ENCODE results near the gene STX8. TPM values are rescaled to one million over a fixed set of nuclear protein-coding genes. Genes with fewer than 3 reads are reported as not detected.

Gene STX8
- total RNA-seq, 1 experiment from 2014 or later: 38.8 TPM

DNA sequence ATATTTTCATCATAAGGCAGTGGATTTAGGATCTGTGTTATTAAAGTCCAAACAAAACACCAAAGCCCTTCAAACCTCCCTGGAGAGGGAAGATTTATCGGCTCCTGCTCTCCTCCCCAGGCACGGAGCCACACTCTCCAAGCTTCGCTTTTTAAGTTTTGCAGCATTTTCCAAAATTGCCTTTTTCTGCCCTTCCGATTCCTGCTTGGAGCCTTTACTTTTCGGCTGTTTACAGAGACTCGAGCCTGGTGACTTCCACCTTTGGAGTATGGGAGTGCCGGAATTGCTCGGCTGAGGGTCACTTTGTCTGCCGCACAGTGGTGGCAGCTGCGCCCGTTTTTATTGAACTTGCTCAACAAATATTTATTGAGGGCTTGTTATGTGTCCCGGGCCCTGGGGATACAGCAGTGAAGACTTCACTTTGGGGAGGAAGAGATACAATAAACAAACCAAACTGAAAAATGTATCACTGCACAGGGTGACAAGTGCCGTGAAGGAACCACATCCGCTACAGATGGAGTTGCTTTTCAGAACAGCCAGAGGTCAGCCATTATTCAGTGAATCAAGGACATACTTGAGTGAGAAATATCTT, 368.8 kb downstream of the STX8 start:
- no peak overlapping the region for H2AFZ ChIP-seq (ENCODE audit: low read depth, low read length, poor library complexity, severe bottlenecking)
- ATAC-seq: no peak
- no peak overlapping the region for H3K4me2 ChIP-seq (ENCODE audit: low read length)
- no peaks in the 10 kb centered on the region for H3K9me3 ChIP-seq (ENCODE audit: control insufficient read depth in 1 of 2, insufficient read depth in 1 of 2, low read depth in 1 of 2, low read length in 2 of 2)
- no peaks in the 10 kb centered on the region for H3K4me1 ChIP-seq (ENCODE audit: control insufficient read depth in 1 of 2, insufficient read depth in 2 of 2, low read length in 2 of 2)
- H3K36me3 ChIP-seq (ENCODE audit: control insufficient read depth in 1 of 2, insufficient read depth in 2 of 2, low read length in 2 of 2): no peaks in the 10 kb centered on the region
- intact Hi-C loops (cut with micrococcal nuclease): no loop called here
- H3K27ac ChIP-seq (ENCODE audit: low read depth, low read length): no peak overlapping the region
- CTCF ChIA-PET: no interaction called here
- no peaks in the 10 kb centered on the region for H3K9me2 ChIP-seq (ENCODE audit: insufficient read depth)
- DNase-seq (ENCODE audit: low read depth, low spot score): no peak
- BruUV-seq (replicated peaks): no TSS peak
- no peaks in the 10 kb centered on the region for H4K20me1 ChIP-seq (ENCODE audit: insufficient read depth)
- H3K79me2 ChIP-seq (ENCODE audit: insufficient read depth, low read length): no peaks in the 10 kb centered on the region
- H3K27me3 ChIP-seq (ENCODE audit: insufficient read depth, low read length): no peaks in the 10 kb centered on the region
- no peak overlapping the region for H3K4me3 ChIP-seq (replicated peaks in 1 of 2; ENCODE audit: low read depth in 1 of 2, low read length in 2 of 2)
- H3K9ac ChIP-seq (ENCODE audit: low read length): no peak overlapping the region
- POLR2A ChIA-PET: no interaction called here
- no peak for TF ChIP-seq CEBPB (IDR thresholded peaks at IDR 0.05; ENCODE audit: low read depth)
- TF ChIP-seq, protein P1, sequence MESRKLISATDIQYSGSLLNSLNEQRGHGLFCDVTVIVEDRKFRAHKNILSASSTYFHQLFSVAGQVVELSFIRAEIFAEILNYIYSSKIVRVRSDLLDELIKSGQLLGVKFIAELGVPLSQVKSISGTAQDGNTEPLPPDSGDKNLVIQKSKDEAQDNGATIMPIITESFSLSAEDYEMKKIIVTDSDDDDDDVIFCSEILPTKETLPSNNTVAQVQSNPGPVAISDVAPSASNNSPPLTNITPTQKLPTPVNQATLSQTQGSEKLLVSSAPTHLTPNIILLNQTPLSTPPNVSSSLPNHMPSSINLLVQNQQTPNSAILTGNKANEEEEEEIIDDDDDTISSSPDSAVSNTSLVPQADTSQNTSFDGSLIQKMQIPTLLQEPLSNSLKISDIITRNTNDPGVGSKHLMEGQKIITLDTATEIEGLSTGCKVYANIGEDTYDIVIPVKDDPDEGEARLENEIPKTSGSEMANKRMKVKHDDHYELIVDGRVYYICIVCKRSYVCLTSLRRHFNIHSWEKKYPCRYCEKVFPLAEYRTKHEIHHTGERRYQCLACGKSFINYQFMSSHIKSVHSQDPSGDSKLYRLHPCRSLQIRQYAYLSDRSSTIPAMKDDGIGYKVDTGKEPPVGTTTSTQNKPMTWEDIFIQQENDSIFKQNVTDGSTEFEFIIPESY (IDR thresholded peaks at IDR 0.05; ENCODE audit: extremely low read depth, insufficient replicate concordance, low read length): no peak
- TF ChIP-seq RAD21 (IDR thresholded peaks at IDR 0.05; ENCODE audit: low read depth): no peak
- no peak for TF ChIP-seq SP1 (IDR thresholded peaks at IDR 0.05; ENCODE audit: low read depth)
- TF ChIP-seq EZH2 (IDR thresholded peaks at IDR 0.05): no peak
- no peak for TF ChIP-seq TCF7L2 (IDR thresholded peaks at IDR 0.05; ENCODE audit: borderline replicate concordance, extremely low read depth, insufficient read depth, insufficient read length)
- no peak for TF ChIP-seq SRF (IDR thresholded peaks at IDR 0.05; ENCODE audit: low read depth)
- TF ChIP-seq POLR2A (IDR thresholded peaks at IDR 0.05; ENCODE audit: borderline replicate concordance, extremely low read depth, insufficient read depth, insufficient read length): no peak
- TF ChIP-seq, protein P2, sequence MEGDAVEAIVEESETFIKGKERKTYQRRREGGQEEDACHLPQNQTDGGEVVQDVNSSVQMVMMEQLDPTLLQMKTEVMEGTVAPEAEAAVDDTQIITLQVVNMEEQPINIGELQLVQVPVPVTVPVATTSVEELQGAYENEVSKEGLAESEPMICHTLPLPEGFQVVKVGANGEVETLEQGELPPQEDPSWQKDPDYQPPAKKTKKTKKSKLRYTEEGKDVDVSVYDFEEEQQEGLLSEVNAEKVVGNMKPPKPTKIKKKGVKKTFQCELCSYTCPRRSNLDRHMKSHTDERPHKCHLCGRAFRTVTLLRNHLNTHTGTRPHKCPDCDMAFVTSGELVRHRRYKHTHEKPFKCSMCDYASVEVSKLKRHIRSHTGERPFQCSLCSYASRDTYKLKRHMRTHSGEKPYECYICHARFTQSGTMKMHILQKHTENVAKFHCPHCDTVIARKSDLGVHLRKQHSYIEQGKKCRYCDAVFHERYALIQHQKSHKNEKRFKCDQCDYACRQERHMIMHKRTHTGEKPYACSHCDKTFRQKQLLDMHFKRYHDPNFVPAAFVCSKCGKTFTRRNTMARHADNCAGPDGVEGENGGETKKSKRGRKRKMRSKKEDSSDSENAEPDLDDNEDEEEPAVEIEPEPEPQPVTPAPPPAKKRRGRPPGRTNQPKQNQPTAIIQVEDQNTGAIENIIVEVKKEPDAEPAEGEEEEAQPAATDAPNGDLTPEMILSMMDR (IDR thresholded peaks at IDR 0.05 in 2 of 3, conservative IDR thresholded peaks at IDR 0.05 in 1 of 3; ENCODE audit: borderline replicate concordance in 1 of 3, insufficient read depth in 1 of 3, low read depth in 2 of 3, low read length in 2 of 3): no peak
- RAD21 ChIA-PET (ENCODE audit: low non-redundant PET in 1 of 2, low total read pairs in 2 of 2, uncharacterized antibody in 2 of 2, unreplicated experiment in 2 of 2): no interaction called here
